IMR-90 (cell line): ENCODE results near the gene IL19. TPM values are rescaled to one million over a fixed set of nuclear protein-coding genes. Genes with fewer than 3 reads are reported as not detected.

Experiments
- ATAC-seq: fragments of 200-7000 bp; cut with Tn5 transposase; 2 replicates; pipeline ENCODE4 v1.9.1; 2020; ENCODE audit warnings: low read depth, mild to moderate bottlenecking, moderate library complexity
- BruUV-seq: library from RNA; stranded (reverse); fragments of 400-500 nt; replicated peaks from 2 replicates; lab custom pipeline; 2021; lab: Mats Ljungman, UMichigan
- CTCF ChIA-PET: fragments of 300-600 bp; formaldehyde crosslinking; extraction: SDS; loops from one replicate; lab custom pipeline; 2021; ENCODE audit warnings: antibody characterized with exemption; lab: Yijun Ruan, JAX
- POLR2A ChIA-PET: fragments of 300-600 bp; sonication (Branson Sonifier 250); formaldehyde crosslinking; loops from one replicate; lab custom pipeline; 2022; ENCODE audit warnings: antibody characterized with exemption; ENCODE audit not compliant: unreplicated experiment; lab: Charles Lee
- DNase-seq: peaks from one replicate; pipeline ENCODE4 v3.0.0; 2013
- H2AFZ ChIP-seq: replicated peaks from 2 replicates; pipeline ENCODE3; 2013; ENCODE audit warnings: low read length, mild to moderate bottlenecking; ENCODE audit not compliant: poor library complexity
- H2AK5ac ChIP-seq: 2 replicates; pipeline ENCODE4 v1.6.1; 2013; ENCODE audit warnings: low read depth, low read length, inconsistent platforms
- H2AK9ac ChIP-seq: replicated peaks from 2 replicates; pipeline ENCODE3; 2013; ENCODE audit warnings: mild to moderate bottlenecking, low read depth, low read length, moderate library complexity; ENCODE audit not compliant: poor library complexity
- H2BK120ac ChIP-seq: 2 replicates; pipeline ENCODE4 v1.6.1; 2013; ENCODE audit warnings: low read depth, low read length, inconsistent platforms
- H2BK15ac ChIP-seq: 3 replicates; pipeline ENCODE4 v1.6.1; 2013; ENCODE audit warnings: low read depth, low read length, inconsistent platforms
- H2BK20ac ChIP-seq: 2 replicates; pipeline ENCODE4 v1.6.1; 2013; ENCODE audit warnings: low read depth, mild to moderate bottlenecking, inconsistent platforms, low read length, moderate library complexity
- H2BK5ac ChIP-seq: 2 replicates; pipeline ENCODE4 v1.6.1; 2013; ENCODE audit warnings: mild to moderate bottlenecking, low read depth, low read length, inconsistent platforms; ENCODE audit not compliant: poor library complexity, severe bottlenecking
- H3K14ac ChIP-seq: replicated peaks from 2 replicates; pipeline ENCODE4 v1.6.1; 2013; ENCODE audit warnings: low read depth, low read length, inconsistent platforms
- H3K18ac ChIP-seq: 2 replicates; pipeline ENCODE4 v1.6.1; 2013; ENCODE audit warnings: low read depth, low read length, control low read depth
- H3K23ac ChIP-seq: 2 replicates; pipeline ENCODE4 v1.6.1; 2013; ENCODE audit warnings: low read depth, low read length, inconsistent platforms
- H3K27ac ChIP-seq: 2 replicates; pipeline ENCODE4 v1.5.1; 2013; ENCODE audit warnings: mild to moderate bottlenecking, control low read depth, low read length; ENCODE audit not compliant: insufficient read depth
- H3K27me3 ChIP-seq: 2 replicates; pipeline ENCODE4 v1.6.1; 2013; ENCODE audit warnings: low read length; ENCODE audit not compliant: control insufficient read depth, insufficient read depth
- H3K36me3 ChIP-seq: 2 replicates; pipeline ENCODE4 v1.6.1; 2013; ENCODE audit warnings: low read length, mixed read lengths; ENCODE audit not compliant: control insufficient read depth, insufficient read depth
- H3K4ac ChIP-seq: 2 replicates; pipeline ENCODE4 v1.6.1; 2013; ENCODE audit warnings: low read depth, low read length, inconsistent platforms
- H3K4me1 ChIP-seq: 2 replicates; pipeline ENCODE4 v1.6.1; 2013; ENCODE audit warnings: low read length, mixed read lengths; ENCODE audit not compliant: control insufficient read depth, insufficient read depth
- H3K4me2 ChIP-seq: 2 replicates; pipeline ENCODE4 v1.6.1; 2013; ENCODE audit warnings: low read depth, mild to moderate bottlenecking, control low read depth, low read length, moderate library complexity
- H3K4me3 ChIP-seq: 2 replicates; pipeline ENCODE4 v1.5.1; 2013; ENCODE audit warnings: low read depth, mild to moderate bottlenecking, control low read depth, low read length, moderate library complexity; ENCODE audit not compliant: insufficient read depth
- H3K56ac ChIP-seq: 2 replicates; pipeline ENCODE4 v1.6.1; 2013; ENCODE audit warnings: low read length, inconsistent platforms; ENCODE audit not compliant: insufficient read depth; ENCODE audit errors: extremely low read depth
- H3K79me1 ChIP-seq, 2 experiments: 2 replicates each; pipeline ENCODE4 v1.6.1; 2013; ENCODE audit warnings: low read length in 2 of 2, inconsistent platforms in 1 of 2, low read depth in 1 of 2
- H3K9ac ChIP-seq: 2 replicates; pipeline ENCODE4 v1.6.1; 2013; ENCODE audit warnings: low read depth, low read length, control low read depth
- H3K9me1 ChIP-seq: 2 replicates; pipeline ENCODE4 v1.6.1; 2013; ENCODE audit warnings: low read length, inconsistent platforms; ENCODE audit not compliant: insufficient read depth
- H3K9me3 ChIP-seq: 2 replicates; pipeline ENCODE4 v1.6.1; 2013; ENCODE audit warnings: low read length; ENCODE audit not compliant: control insufficient read depth, insufficient read depth
- H4K20me1 ChIP-seq: 2 replicates; pipeline ENCODE4 v1.6.1; 2013; ENCODE audit warnings: low read length, inconsistent platforms; ENCODE audit not compliant: insufficient read depth
- H4K5ac ChIP-seq: 2 replicates; pipeline ENCODE4 v1.6.1; 2013; ENCODE audit warnings: mild to moderate bottlenecking, low read depth, low read length, control low read depth
- H4K8ac ChIP-seq, 2 experiments: 2 replicates each; pipeline ENCODE4 v1.6.1; 2013; ENCODE audit warnings: low read depth in 2 of 2, low read length in 2 of 2, control low read depth in 1 of 2, inconsistent platforms in 1 of 2
- H4K91ac ChIP-seq: 2 replicates; pipeline ENCODE4 v1.6.1; 2013; ENCODE audit warnings: low read depth, low read length, inconsistent platforms; ENCODE audit not compliant: insufficient read depth
- CHD1 ChIP-seq: IDR thresholded peaks from 2 replicates; pipeline ENCODE4 v1.6.1; 2012; ENCODE audit warnings: low read depth, low read length, improper control_type of control experiment
- MAZ ChIP-seq: IDR thresholded peaks from 2 replicates; pipeline ENCODE4 v1.6.1; 2012; ENCODE audit warnings: low read depth, mild to moderate bottlenecking, low read length, improper control_type of control experiment, moderate library complexity, borderline replicate concordance
- RAD21 ChIP-seq: IDR thresholded peaks from 2 replicates; pipeline ENCODE4 v1.6.1; 2012; ENCODE audit warnings: low read length, improper control_type of control experiment
- RFX5 ChIP-seq: IDR thresholded peaks from 2 replicates; pipeline ENCODE4 v1.8.0; 2012; ENCODE audit warnings: low read depth, mild to moderate bottlenecking, low read length, moderate library complexity
- WGBS, 2 experiments: methylation state at CpG; one replicate each; pipeline versions ENCODE4 v1.1.5 to v1.1.7; 2013; ENCODE audit warnings: missing lambda C conversion rate in 2 of 2; ENCODE audit not compliant: insufficient read length in 1 of 2; ENCODE audit errors: extremely low coverage in 2 of 2; 5-methylcytosine and 5-hydroxymethylcytosine counted together
- dilution Hi-C: fragments of 300-500 bp; cut with HindIII; formaldehyde crosslinking; loops from one replicate; pipeline ENCODE4 v1.14.3; 2018; ENCODE audit warnings: low sequenced_read_pairs; ENCODE audit not compliant: unreplicated experiment
- in situ Hi-C: fragments of 300-500 bp; cut with MboI; formaldehyde crosslinking; loops from 3 replicates; pipeline ENCODE4 v1.14.3; 2019; ENCODE audit warnings: low sequenced_read_pairs, inconsistent platforms, mixed read lengths
- intact Hi-C: fragments of 100-400 bp; cut with micrococcal nuclease; formaldehyde crosslinking; loops from 2 replicates; pipeline ENCODE4 v1.10.0; 2022
- polyA plus RNA-seq, 3 experiments: library from polyadenylated mRNA; depleted of rRNA; stranded (reverse); fragments of >200 nt; gene quantifications; 2 replicates each; pipeline ENCODE4 v1.2.3, GENCODE V29; 2012; ENCODE audit warnings: low replicate concordance in 1 of 3
- total RNA-seq: library from RNA; depleted of rRNA; stranded (reverse); fragments of >200 nt; gene quantifications from 2 replicates; pipeline ENCODE4 v1.2.3, GENCODE V29; 2012
- TF ChIP-seq, protein P1 (sequence below): fragments of 150-350 bp; IDR thresholded peaks from 2 replicates; pipeline ENCODE4 v1.6.1; 2017; ENCODE audit warnings: mild to moderate bottlenecking, antibody characterized with exemption, low read length, low read depth
- TF ChIP-seq, protein P2 (sequence below): fragments of 150-350 bp; IDR thresholded peaks from 2 replicates; pipeline ENCODE4 v1.6.1; 2016; ENCODE audit warnings: low read depth, mild to moderate bottlenecking, low read length, moderate library complexity, borderline replicate concordance

The IL19 gene
- total and polyA plus RNA-seq, 2 of the 4 experiments (the other 2 are of a cell fraction) = not detected

GRCh38 chr1:206826394-206826793 lies 55.8 kb downstream of the IL19 start:
- Histone ChIP-seq H3K4me2 (no peak overlapping the region), H3K4me3 (no peak overlapping the region), H4K91ac (peak overlapping the region; percentile 31; the same call in 1 of the 2 replicates), H3K9ac (no peak overlapping the region), H2BK120ac (peak overlapping the region; percentile 97), H3K23ac (no peak overlapping the region), H3K9me3 (no peaks in the 10 kb centered on the region), H4K20me1 (no peaks in the 10 kb centered on the region), H3K79me1 (no peaks in the 10 kb centered on the region), H3K36me3 (no peaks in the 10 kb centered on the region), H3K14ac (peak overlapping the region; percentile 20; the same call in 1 of the 2 replicates), H2AK5ac (peak overlapping the region; percentile 56; the same call in 1 of the 2 replicates), H4K8ac (peak overlapping the region in 1 of 2 experiments; percentile 56; a peak in 1 of 4 replicates), H4K5ac (peak overlapping the region; percentile 19; the same call in 1 of the 2 replicates), H2BK15ac (peak overlapping the region; percentile 65; the same call in 2 of the 3 replicates), H3K27ac (no peak overlapping the region), H2AFZ (peak overlapping the region; percentile 53), H3K18ac (peak overlapping the region; percentile 90), H2BK5ac (no peak overlapping the region), H2BK20ac (peak overlapping the region; percentile 69; the same call in 1 of the 2 replicates), H3K27me3 (no peaks in the 10 kb centered on the region), H3K56ac (no peak overlapping the region), H3K9me1 (peaks cover 6% of the 10 kb centered on the region), H3K4ac (peak overlapping the region; percentile 42), H3K4me1 (peaks cover 5% of the 10 kb centered on the region), H2AK9ac (no peak overlapping the region)
- intact Hi-C loops = no loop called here
- TF ChIP-seq RFX5 = no peak
- TF ChIP-seq RAD21 = no peak
- TF ChIP-seq, protein P1, sequence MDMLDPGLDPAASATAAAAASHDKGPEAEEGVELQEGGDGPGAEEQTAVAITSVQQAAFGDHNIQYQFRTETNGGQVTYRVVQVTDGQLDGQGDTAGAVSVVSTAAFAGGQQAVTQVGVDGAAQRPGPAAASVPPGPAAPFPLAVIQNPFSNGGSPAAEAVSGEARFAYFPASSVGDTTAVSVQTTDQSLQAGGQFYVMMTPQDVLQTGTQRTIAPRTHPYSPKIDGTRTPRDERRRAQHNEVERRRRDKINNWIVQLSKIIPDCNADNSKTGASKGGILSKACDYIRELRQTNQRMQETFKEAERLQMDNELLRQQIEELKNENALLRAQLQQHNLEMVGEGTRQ = no peak
- TF ChIP-seq, protein P2, sequence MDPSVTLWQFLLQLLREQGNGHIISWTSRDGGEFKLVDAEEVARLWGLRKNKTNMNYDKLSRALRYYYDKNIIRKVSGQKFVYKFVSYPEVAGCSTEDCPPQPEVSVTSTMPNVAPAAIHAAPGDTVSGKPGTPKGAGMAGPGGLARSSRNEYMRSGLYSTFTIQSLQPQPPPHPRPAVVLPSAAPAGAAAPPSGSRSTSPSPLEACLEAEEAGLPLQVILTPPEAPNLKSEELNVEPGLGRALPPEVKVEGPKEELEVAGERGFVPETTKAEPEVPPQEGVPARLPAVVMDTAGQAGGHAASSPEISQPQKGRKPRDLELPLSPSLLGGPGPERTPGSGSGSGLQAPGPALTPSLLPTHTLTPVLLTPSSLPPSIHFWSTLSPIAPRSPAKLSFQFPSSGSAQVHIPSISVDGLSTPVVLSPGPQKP = no peak
- no peak for TF ChIP-seq CHD1
- TF ChIP-seq MAZ = no peak
- ATAC-seq = peak; percentile 28; the same call in 1 of the 2 replicates
- dilution Hi-C loops = no loop called here
- no TSS peak for BruUV-seq
- in situ Hi-C loops = no loop called here
- 80% methylated on average over 2 of the region's 4 CpGs; no CpG with 5 or more reads in 1 of the 2 experiments for WGBS, 2 experiments
- CTCF ChIA-PET = interaction anchor here (1.7 kb wide), 1 partner anchor 17 kb away, joined by 6 read pairs; no protein-coding TSS in a partner anchor
- POLR2A ChIA-PET = no interaction called here
- no peak for DNase-seq
